GM19467 (cell line): ENCODE results near the gene PNPT1.

Source experiments
- ATAC-seq: cut with Tn5 transposase; IDR thresholded peaks from one replicate; pipeline ENCODE4 v1.9.1; 2021; ENCODE audit warnings: mild to moderate bottlenecking, moderate library complexity; ENCODE audit not compliant: unreplicated experiment

Gene PNPT1

DNA sequence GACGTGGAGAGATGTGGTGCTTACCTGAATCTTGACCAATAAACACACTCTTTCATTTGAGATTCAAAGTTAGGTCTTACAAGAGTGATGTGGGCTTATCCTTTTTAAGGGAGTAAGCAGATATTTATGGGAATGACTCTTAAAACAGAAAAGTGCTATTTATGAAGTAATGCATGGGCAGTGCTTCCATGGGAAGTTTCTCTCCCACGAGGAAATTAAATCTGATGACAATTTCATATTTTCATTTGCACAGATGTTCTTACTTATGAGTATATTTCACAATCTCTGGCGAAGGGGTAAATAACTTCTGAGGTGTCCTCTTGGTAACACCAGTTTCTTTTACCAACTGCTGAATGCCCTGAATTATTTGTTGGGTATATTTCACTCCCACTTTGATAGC is 21.0 kb downstream of the PNPT1 start:
- no peak for ATAC-seq

DNA sequence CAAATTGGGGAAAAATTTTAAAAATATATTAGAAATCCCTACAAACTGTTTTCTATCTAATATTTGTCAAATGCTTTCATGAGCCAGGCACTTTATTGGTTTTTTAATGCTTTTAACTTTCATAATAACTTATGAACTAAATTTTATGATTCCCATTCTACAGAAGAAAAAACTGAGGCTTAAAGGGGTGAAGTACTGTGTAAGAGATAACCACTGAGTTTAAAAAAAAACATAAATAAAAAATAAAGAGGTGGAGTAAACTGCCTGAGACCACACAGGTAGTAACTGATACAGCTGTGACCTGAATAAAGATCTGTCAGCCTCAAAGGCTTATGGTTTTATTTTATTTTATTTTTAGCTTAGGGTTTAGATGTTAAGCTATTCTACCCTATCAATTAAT is 24.7 kb downstream of the PNPT1 start:
- no peak for ATAC-seq

DNA sequence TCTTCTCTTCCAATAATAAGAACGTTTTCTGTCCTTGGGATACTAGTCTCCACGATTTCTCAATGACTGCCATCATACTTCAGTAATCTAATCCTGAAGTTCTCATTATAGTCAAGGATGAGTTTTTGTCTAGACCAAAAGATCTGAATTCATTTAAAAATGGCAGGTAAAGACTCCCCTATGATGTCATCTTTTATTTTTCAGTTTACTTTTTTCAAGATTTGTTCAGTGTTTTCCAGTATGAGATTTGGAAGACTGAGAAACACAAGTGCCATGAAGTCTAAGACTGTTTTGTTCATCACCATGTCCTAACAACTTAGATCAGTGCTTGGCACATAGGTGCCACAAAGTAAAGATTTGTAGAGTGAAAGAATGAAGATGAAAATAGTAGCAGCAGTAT is 40.4 kb downstream of the PNPT1 start:
- ATAC-seq: no peak

DNA sequence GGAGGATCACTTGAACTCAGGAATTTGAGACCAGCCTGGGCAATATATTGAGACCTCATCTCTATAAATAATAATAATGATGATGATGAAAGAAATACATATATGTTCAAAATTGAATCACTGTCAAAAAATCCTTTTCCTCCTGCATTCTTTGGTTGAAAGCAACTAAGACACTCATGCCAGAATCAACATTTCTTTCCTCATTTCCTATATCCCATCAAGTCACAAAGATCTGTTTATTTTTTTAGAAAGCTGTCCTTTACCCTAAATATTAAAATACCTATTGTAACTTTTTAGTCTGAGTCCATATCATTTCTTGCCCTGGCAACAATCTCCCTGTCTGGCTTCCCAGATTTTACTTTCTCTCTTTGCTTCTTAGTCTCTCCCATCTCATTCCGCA is 44.4 kb downstream of the PNPT1 start:
- no peak for ATAC-seq

DNA sequence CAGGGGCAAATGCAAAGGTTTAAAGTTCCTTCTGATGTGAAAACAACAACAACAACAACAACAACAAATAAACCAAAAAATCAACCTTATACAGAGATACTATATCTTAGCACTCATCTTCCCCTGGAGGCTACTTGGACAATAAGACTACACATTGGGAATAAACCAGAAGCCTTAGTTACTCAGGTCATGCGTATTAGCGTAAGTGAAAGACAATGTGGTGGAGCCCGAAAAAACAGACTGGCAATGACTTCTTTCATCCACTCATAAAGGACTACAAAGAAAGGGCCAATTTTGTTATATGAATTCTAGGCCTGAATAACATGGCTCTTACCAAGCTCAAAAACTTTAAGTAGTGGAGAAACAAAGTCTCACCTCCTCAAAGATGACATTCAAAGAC is 56.8 kb downstream of the PNPT1 start:
- ATAC-seq: no peak

DNA sequence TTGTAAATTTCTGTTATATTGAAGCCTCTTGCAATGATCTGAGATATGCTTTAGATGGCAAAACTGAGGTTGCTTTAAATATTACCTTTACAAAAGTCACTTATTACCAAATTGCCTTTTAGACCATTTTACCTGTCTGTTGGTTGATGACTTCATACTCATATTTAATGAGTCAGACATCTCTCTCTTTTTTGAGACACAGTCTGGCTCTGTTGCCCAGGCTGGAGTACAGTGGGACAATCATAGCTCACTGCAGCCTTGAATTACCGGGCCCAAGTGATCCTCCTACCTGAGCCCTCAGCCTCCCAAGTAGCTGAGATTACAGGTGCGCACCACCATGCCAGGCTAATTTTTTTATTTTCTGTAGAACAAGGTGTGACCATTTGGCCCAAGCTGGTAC is 64.7 kb downstream of the PNPT1 start:
- ATAC-seq: no peak

DNA sequence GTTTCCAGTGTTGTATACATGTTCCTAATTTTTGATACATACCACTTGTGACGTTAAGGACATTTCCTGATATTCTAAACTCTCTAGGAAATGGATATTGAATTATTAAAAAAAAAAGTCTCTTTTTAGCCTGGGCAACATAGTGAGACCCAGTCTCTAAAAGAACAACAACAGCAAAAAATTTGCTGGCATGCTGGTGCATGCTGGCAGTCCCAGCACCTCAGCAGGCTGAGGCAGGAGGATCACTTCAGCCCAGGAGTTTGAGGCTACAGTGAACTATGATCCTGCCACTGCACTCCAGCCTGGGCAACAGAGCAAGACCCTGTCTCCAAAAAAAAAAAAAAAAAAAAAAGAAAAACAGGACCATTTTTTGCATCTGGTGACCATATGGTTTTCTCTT is 65.7 kb downstream of the PNPT1 start:
- no peak for ATAC-seq

DNA sequence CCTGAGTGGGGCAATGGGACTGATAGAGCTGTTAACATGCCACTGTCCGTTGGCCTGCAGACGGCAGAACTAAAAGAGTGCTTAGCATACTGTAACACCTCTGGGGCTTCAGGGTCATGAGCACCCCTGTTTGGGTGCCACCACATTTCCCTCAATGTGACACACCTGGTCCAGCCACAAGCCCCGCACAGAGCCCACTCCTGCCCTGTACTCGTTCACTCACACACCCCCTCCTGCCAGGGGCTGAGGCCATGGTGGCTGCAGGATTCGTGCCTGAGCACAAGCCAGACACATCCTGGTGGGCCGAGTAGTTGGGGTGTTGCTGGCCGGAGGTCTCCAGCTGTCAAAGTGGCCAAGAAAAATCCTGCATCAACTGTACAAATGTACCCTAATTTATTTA is 71.8 kb downstream of the PNPT1 start:
- ATAC-seq: no peak

DNA sequence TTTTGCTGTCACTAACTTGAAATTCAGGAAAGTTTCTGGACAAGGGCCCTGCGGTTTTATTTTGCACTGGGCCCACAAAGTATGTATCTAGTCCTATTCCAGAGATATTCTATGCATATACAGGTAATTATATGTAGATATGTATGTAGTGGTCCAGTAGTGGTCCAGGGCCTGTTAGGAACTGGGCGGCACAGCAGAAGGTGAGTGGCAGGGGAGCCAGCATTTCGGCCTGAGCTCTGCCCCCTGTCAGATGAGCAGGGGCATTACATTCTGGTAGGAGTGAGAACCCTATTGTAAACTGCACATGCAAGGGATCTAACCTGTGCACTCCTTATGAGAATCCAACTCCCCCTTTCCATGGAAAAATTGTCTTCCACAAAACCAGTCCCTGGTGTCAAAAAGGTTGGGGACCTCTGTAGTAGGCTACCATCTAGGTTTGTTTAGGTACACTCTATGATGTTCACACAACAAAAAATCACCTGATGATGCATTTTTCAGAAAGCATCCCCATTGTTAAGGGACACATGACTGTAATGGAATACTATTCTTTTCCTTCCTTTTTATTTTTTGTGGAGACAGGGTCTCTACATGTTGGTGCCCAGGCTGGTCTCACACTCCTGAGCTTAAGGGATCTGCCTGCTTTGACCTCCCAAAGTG is 73.4 kb downstream of the PNPT1 start:
- ATAC-seq: no peak

DNA sequence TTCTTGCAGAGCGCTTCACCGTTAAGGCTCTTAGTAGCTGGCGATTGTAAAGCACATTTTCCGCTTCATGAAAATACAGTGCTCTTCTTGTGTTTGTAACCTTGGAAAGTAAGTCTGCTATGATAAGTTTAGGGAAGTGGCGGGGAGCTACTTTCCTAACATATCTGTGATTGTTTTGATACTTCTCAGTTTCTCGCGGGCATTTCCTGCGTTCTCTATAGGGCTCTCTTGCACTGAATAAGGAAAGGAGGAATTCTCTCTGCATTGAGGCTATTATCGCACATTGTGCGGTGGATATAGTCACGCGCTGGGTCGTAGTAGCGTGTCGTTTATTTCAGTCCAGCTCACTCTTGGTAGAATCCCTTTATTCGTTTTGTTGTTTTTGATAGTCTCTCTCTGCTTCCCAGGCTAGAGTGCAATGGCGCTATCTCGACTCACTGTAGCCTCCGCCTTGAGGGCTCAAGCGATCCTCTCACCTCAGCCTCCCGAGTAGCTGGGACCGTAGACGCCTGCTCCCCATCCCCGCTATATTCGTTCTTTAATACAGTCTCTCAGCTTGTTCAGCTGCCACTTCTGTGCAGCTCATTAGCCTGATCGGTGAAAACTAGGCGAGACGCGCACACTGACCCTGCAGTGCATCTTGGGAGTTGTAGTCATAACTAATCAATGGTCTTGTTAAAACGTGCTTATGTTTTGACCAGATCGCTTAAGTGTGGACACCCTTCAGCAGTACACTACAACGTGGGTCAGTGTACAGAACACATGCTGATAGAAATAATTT is 75.2 kb downstream of the PNPT1 start:
- ATAC-seq: peak; percentile 35

DNA sequence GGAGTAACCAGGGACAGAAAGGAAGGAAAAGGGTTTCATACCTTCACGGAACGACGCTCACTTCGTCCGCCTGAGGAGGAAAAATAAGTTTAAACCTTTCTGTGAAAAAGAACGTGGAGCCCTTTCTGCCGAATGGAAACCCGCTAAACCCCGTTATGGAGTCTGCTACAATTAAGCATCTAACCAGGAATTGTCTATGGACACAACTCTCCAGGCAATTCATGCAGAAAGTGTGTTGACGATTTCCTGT is 75.7 kb downstream of the PNPT1 start:
- ATAC-seq: no peak

DNA sequence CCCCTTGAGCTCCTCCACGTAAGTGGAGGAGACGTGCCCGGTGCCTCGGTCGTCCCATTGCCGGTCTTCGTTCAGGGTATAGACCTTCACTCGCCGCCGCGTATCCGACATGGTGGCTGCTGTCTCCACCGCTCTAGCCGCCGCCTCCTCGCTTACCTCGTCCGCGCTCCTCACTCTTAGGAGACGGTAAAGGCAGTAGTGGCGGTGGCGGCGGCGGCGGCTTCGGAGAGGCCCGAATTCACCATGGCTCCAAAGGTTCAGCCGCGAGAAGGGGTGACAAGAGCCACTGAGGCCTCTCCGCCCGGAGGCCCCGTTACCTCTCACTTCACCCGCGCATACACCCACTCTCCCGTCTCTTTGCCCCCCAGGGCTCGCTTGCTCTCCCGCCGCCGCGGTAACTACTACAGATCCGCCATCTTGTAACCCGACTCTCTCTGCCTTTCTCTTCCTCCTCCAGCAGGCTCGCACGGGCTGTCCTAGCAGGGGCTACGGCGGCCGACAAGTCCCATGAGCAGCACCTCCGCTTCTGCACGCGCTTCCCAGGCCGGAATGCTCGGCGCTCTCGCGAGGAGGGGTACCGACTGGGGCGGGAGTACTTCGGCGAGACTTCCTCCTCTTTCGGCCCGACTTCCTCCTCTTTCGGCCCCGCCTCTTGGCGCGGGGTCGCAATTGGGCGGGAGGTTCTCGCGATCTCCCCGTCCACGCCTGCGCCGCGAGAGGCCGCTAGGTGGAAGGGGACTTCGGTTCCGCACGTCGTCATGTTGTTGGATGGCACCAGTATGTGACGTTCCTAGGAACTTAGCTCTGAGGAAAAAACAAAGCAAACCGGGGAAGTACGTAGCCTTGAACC is 76.2 kb downstream of the PNPT1 start, which contains the start of gene PPP4R3B:
PPP4R3B (minus strand) TSS at position 448 of the 850 bp plus-strand sequence; CDS start at position 111, 337 bp downstream.
- ATAC-seq: peak; percentile 87

DNA sequence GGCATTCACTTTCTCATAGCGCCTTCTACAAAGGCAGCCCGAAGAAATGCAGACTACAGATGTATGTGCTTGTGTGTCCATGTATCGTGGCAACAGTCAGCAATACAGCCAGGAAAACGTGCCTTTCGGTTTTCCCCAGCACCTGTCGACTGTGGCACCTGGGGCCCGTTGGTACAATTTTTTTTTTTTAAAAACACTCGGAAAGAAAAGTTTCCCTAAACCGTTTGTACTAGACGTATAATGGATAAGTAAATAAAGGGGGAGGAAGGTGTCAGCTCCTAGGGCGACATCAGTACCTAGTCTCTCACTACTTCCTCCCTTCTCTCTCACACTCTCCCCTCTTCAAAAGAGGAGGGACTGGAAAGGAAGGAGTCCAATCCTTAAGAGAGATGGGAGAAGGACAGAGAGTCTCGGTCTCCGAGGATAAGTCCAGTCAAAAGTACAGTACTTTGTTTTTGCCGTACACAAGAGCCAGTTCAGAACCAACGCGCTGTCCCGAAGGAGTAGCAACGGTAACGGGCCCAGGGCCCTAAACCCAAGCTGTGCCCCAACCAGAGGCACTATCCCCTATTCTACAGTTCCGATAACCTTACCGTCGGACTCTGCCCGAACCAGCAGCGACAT is 77.0 kb downstream of the PNPT1 start:
- ATAC-seq: no peak

DNA sequence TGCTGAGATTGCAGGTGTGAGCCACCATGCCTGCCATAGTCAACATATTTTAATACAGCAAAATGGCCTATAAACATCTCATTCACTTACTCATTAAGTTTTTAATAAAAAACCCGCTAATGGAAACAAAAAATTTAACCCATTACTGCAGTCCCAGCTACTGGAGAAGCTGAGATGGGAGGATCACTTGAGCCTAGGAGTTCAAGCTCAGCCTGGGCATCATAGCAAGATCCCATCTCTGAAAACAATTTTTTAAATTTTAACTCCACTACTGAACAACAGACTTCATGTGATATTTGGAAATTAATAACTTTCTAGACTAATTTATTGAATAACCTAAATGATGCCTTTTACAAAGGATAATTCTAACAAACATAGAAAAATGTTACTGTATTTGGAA is 81.6 kb downstream of the PNPT1 start:
- ATAC-seq: no peak

DNA sequence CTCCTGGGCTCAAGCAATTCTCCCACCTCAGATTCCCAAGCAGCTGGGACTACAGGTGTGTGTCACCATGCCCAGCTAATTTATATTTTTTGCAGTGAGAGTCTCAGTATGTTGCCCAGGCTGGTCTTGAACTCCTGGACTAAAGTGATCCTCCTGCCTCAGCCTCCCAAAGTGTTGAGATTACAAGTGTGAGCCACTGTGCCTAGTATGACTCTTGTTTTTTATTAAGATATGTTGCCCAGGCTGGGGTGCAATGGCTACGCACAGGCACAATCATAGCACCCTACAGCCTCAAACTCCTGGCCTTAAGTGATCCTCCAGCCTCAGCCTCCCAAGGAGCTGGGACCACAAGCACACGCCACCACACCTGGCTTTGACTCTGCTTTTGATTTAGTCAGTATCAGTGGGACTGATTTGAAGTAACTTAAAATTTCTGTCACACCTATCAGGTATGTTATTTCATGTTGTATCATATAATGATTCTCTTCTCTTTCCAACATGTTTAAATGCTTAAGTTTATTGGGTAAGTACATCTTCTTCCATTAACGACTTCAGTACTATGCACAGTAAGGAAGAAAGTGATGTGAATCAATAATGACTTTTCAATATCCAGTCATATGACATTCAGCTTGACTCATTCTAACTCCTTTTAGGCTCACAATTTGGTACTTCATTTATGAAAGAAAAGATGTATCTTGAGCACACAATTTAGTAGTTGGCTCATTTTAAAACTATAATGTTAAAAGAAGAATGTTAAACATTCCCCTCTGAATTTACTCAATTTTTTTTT is 82.5 kb downstream of the PNPT1 start:
- no peak for ATAC-seq

DNA sequence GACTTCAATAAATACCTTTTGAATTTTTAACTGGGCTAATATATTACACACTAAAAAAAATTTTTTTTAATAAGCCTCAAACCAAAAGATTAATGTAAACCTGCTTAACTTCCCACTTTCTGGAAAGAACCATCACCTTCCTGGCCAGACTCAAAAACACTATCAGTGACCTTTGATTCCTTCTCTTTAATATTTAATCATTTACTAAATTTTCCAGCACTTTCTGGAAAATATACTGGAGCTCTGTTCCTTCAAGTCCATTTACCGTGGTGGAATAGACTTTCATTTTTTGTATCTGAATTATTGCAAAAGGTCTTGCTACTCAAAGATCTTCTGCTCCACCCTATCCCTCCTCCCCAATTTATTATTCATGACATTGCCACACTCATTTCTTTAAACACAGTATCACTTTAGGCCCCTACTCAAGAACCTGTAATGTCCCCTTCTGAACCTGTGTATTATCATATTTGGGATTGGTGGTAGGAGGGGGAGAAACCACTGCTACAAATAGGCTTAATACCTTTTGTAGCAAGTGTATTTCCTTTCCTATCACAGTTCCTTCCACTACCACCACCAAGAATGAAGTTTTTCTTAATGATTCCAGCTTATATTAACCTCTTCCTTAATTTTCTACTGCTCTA is 83.6 kb downstream of the PNPT1 start:
- no peak for ATAC-seq

DNA sequence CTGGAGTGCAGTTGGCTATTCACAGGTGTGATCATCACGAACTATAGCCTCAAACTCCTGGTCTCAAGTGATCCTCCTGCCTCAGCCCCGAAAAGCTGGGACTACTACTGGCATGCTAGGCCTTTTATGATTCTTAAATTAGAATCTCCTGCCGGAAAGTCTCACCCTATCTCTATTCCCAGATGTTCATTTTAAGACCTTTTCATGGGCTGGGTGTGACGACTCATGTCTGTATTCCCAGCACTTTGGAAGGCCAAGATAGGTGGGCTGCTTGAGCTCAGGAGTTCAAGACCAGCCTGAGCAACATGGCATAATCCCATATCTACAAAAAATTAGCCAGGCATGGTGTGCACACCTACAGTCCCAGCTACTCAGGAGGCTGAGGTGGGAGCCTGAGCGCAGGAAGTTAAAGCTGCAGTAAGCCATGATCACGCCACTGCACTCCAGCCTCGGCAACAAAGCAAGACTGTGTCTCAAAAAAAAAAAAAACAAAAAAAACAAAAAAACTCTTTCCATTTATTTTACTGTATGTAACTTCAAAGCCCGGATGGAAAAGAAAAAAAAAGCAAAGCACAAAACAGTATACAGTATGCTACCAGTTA is 84.3 kb downstream of the PNPT1 start:
- no peak for ATAC-seq

DNA sequence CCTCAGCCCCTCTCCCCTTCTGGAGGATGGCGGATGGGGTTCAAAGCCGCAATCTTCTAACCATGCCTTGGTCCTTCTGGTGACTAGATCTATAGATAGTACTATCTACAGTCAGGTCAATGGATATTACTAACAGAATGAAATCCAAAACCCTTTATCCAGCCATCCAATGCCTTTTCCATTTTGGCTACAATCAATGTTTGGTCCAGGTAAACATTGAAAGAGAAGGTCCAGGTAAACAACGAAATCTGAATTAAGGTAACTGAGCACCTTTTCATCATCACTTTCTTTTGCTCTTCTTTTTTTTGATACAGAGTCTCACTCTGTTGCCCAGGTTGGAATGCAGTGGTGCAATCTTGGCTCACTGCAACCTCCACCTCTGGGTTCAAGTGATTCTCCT is 85.9 kb downstream of the PNPT1 start:
- ATAC-seq: no peak

DNA sequence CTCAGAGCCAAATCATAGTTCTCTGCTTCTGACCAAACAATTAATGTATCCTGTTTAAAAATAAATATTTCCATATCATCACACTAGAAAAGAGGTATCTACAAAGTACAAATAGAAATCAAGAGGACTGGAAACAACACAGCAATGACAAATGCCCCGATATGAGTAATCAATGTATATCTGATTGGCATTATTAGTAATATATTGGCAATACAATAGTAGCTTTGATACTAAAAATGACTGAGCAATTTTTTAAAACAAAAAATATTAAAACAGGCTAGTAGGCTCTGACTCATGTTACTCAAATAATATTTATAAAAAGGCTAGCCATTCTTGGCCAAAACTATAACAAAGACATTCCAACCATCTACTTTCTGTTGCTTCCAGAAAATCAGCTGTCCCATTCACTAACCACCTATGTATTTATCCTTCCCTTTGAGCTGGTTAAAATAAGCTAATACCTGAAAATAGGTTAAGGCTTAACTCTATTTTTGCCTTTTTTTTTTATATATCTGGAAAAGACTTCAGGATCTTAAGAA is 89.5 kb downstream of the PNPT1 start:
- no peak for ATAC-seq

DNA sequence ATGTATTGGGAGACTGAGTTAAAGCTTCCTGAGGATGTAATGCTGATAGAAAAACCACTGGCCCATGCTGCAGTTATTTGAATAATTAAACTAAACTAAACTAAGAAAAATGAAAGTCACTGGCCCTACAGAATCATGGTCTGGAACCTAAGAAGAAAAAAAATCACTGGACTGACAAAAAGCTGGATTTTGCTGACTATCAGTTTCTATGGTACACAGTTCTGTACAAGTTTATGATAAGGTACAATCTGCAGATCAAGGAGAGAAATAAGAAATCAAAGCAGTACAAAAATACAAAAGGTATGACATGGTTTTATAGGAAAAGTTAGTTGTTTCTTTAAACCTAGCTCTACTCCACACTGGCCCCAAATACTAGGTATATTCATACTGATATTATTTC is 91.8 kb downstream of the PNPT1 start:
- no peak for ATAC-seq
